Aorta (tissue), 5 donors: ENCODE results near the gene TYR. TPM values are rescaled to one million over a fixed set of nuclear protein-coding genes. Genes with fewer than 3 reads are reported as not detected.

ENCODE experiments used
- ATAC-seq: fragments of 200-7000 bp; cut with Tn5 transposase; one replicate; pipeline ENCODE4 v1.9.1; 2022; ENCODE audit warnings: moderate library complexity; ENCODE audit not compliant: low FRiP score
- DNase-seq, 2 donors: peaks; one replicate each; pipeline ENCODE4 v3.0.0-alpha.2; 2020
- H3K27ac ChIP-seq, 2 donors: one replicate each; pipeline ENCODE4 v1.5.1; 2013; ENCODE audit warnings: low read length in 2 of 2, mild to moderate bottlenecking in 2 of 2, moderate library complexity in 2 of 2, control low read depth in 1 of 2, inconsistent platforms in 1 of 2, low read depth in 1 of 2
- H3K27me3 ChIP-seq, 2 donors: one replicate each; pipeline ENCODE4 v1.6.1; 2013; ENCODE audit warnings: control low read depth in 1 of 2, low read length in 1 of 2, mild to moderate bottlenecking in 1 of 2, moderate library complexity in 1 of 2; ENCODE audit not compliant: insufficient read depth in 2 of 2, control insufficient read depth in 1 of 2
- H3K36me3 ChIP-seq, 2 donors: one replicate each; pipeline ENCODE4 v1.6.1; 2013; ENCODE audit warnings: control low read depth in 1 of 2, low read length in 1 of 2, mild to moderate bottlenecking in 1 of 2; ENCODE audit not compliant: insufficient read depth in 2 of 2, control insufficient read depth in 1 of 2
- H3K4me1 ChIP-seq, 2 donors: one replicate each; pipeline ENCODE4 v1.6.1; 2013; ENCODE audit warnings: low read length in 2 of 2, control low read depth in 1 of 2, mild to moderate bottlenecking in 1 of 2, moderate library complexity in 1 of 2; ENCODE audit not compliant: insufficient read depth in 2 of 2, control insufficient read depth in 1 of 2
- H3K4me3 ChIP-seq, 2 donors: one replicate each; pipeline ENCODE4 v1.5.1; 2013; ENCODE audit warnings: low read length in 2 of 2, control low read depth in 1 of 2, mild to moderate bottlenecking in 1 of 2
- H3K9me3 ChIP-seq: one replicate; pipeline ENCODE4 v1.6.1; 2013; ENCODE audit warnings: mild to moderate bottlenecking, low read length; ENCODE audit not compliant: control insufficient read depth
- WGBS, 2 donors: extraction: QIAGEN DNeasy Blood & Tissue Kit; methylation state at CpG; one replicate each; pipeline ENCODE4 v1.1.7; 2013; 5-methylcytosine and 5-hydroxymethylcytosine counted together
- intact Hi-C, 2 donors: fragments of 100-400 bp; cut with DNase I; formaldehyde crosslinking; loops; one replicate each; pipeline versions ENCODE4 v1.14.2 to v1.15.0; 2022
- long read RNA-seq, 2 donors: library from polyadenylated mRNA; unstranded; transcript quantifications; one replicate each; pipeline ENCODE4 v2.0.0, GENCODE V29; 2020 to 2021
- polyA plus RNA-seq, 2 donors: library from polyadenylated mRNA; stranded (reverse); fragments of 200-250 nt; gene quantifications; one replicate each; pipeline ENCODE4 v1.2.3, GENCODE V29; 2013
- total RNA-seq, 2 donors: library from RNA; stranded (reverse); fragmentation: NEBNext Ultra II Directional; extraction: Animal tissue kit (Norgen Biotek cat#: 25700); gene quantifications; one replicate each; pipeline ENCODE4 v1.2.1, GENCODE V29; 2021
- donor health status: healthy with polysubstance abuse.
- donor health status: Bipolar disorder and iron deficiency.
- donor health status: DM: no; HTN: no; CAD: no.
- donor health status: DM: no; HTN: no; CAD: no.
- donor health status: DM: yes; HTN: yes; CAD: no.

The TYR gene
- not detected for total RNA-seq
- polyA plus RNA-seq: not detected
- long read RNA-seq, donor 1, partial matches to known transcripts: 0 of 3 reads
- long read RNA-seq, donor 1, other reads (novel, unspliced or antisense): 3 of 3 reads
- long read RNA-seq, donor 2, partial matches to known transcripts: 0 of 7 reads
- long read RNA-seq, donor 2, other reads (novel, unspliced or antisense): 7 of 7 reads

- no peak for DNase-seq
- intact Hi-C loops: no loop called here
- no peaks in the 10 kb centered on the region for H3K36me3 ChIP-seq
- H3K27ac ChIP-seq: no peak within 1 kb of the TSS
- 88 to 91% methylated on average over 8 of the region's 8 CpGs for WGBS, 2 donors
- no peaks in the 10 kb centered on the region for H3K4me1 ChIP-seq
- no peak for ATAC-seq
- H3K9me3 ChIP-seq: no peaks in the 10 kb centered on the region
- H3K27me3 ChIP-seq: no peaks in the 10 kb centered on the region
- no peak within 1 kb of the TSS for H3K4me3 ChIP-seq
Observed at GRCh38 chr11:89177691-89178231, at the start of gene TYR. TYR (plus strand) TSS chr11:89177875; CDS start chr11:89177954, 79 bp downstream.

DNA sequence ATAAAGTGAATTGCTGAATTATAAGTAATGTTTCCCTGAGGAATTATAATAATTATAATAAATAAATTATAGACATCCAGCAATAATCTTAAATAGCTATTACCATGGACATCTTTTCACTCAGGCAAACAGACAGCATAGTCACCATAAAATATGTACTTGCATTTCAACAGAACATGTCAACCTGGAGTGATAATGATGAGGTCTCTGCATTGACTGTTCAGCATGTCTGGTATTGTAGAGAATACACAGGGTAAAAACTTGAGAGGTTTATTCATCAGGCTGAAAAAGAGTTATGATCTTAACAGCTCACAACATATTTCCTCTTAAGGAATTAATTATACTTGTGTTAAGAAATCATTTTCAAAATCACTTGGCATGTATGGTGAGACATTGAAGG, 41.1 kb upstream of the TYR start:
- H3K4me1 ChIP-seq: no peaks in the 10 kb centered on the region
- intact Hi-C loops: no loop called here
- H3K27me3 ChIP-seq: no peaks in the 10 kb centered on the region
- DNase-seq (no peak), ATAC-seq (no peak)
- no peaks in the 10 kb centered on the region for H3K36me3 ChIP-seq
- H3K27ac ChIP-seq: no peak overlapping the region
- H3K9me3 ChIP-seq: no peaks in the 10 kb centered on the region
- no peak overlapping the region for H3K4me3 ChIP-seq

DNA sequence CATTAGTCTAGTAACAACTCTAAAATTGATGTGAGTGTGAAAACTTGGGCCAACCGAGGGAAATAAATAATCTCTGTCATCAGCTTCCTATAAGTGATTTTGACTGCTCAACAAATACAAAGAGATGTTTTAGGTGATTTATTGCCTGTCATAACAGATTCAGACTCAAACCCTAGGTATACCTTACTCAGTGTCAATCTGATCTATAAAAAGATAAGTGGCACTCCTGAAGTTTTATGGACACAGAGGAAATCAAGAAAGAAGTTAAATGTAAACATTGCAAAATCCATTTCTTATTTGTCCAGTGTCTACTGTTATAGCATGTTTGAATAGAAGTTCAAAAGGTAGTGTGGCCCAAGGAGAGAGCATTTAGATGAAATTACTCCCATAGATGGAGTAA, 30.4 kb upstream of the TYR start:
- 26 to 45% methylated on average over 1 of the region's 1 CpG for WGBS, 2 donors
- DNase-seq: no peak
- no peak overlapping the region for H3K4me3 ChIP-seq
- no peaks in the 10 kb centered on the region for H3K36me3 ChIP-seq
- no peak for ATAC-seq
- intact Hi-C loops: no loop called here
- H3K4me1 ChIP-seq: no peaks in the 10 kb centered on the region
- H3K9me3 ChIP-seq: no peaks in the 10 kb centered on the region
- no peaks in the 10 kb centered on the region for H3K27me3 ChIP-seq
- H3K27ac ChIP-seq: no peak overlapping the region

- no peak overlapping the region for H3K27ac ChIP-seq
- intact Hi-C loops: no loop called here
- no peak for DNase-seq
- no peaks in the 10 kb centered on the region for H3K4me1 ChIP-seq
- H3K27me3 ChIP-seq: no peaks in the 10 kb centered on the region
- no peak for ATAC-seq
- H3K36me3 ChIP-seq: no peaks in the 10 kb centered on the region
- H3K9me3 ChIP-seq: no peaks in the 10 kb centered on the region
- 90 to 94% methylated on average over 4 of the region's 4 CpGs for WGBS, 2 donors
- H3K4me3 ChIP-seq: no peak overlapping the region
Observed at GRCh38 chr11:89159974-89160373, 17.7 kb upstream of the TYR start.

- WGBS, 2 donors: 89 to 91% methylated on average over 3 of the region's 3 CpGs
- no peaks in the 10 kb centered on the region for H3K27me3 ChIP-seq
- H3K9me3 ChIP-seq: no peaks in the 10 kb centered on the region
- no peaks in the 10 kb centered on the region for H3K4me1 ChIP-seq
- intact Hi-C loops: no loop called here
- no peak for ATAC-seq
- no peak overlapping the region for H3K4me3 ChIP-seq
- H3K36me3 ChIP-seq: no peaks in the 10 kb centered on the region
- no peak overlapping the region for H3K27ac ChIP-seq
- DNase-seq: no peak
Observed at GRCh38 chr11:89161949-89162348, 15.7 kb upstream of the TYR start.

DNA sequence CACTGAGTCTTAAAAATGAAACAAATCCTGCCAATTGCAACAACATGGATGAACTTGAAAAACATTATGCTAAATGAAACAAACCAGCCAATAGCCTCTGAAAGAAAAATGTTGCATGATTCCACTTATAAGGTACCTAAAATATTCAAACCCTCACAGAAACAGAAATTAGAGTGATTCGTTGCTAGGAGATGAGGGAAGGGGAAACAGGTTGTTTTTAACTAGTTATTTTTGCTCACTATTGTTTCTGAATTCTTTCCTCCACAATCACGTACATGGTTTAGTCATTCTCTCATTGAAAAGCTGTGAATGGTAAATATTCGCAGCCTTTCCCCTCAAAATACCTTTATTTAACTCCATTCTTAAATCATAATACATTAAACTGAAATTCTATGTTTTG, 14.0 kb upstream of the TYR start:
- ATAC-seq: no peak
- no peaks in the 10 kb centered on the region for H3K9me3 ChIP-seq
- 42 to 52% methylated on average over 3 of the region's 3 CpGs for WGBS, 2 donors

DNA sequence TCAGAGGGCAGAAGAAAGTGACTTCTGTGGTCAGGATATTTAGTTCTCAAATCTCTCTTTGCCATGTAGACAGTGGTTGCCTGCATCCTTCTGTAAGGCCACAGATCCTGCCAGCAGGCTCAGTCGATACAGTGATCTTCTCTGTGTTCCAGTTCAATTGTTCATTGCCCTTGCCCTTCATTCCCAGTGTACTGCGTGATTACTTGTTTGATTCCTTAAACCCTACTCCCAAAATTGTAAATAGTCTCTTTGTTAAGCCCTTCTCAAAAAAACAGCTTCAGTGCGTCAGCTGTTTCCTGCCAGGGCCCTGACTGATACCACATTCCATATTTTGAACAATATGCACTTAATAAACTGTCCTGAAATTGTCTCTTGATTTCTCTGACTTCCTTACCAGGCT, 9.3 kb upstream of the TYR start:
- no peak overlapping the region for H3K27ac ChIP-seq
- 83 to 87% methylated on average over 3 of the region's 3 CpGs for WGBS, 2 donors

More for the DNA sequence above, 14.0 kb upstream of the TYR start:
- Histone ChIP-seq H3K4me1 (no peaks in the 10 kb centered on the region), H3K27ac (no peak overlapping the region), H3K27me3 (peaks cover 0 to 1% of the 10 kb centered on the region in 2 donors), H3K36me3 (no peaks in the 10 kb centered on the region), H3K4me3 (no peak overlapping the region)
- intact Hi-C loops: no loop called here
- DNase-seq: no peak

GRCh38 chr11:89175796-89176195, 1.9 kb upstream of the TYR start:
- Histone ChIP-seq H3K36me3 (no peaks in the 10 kb centered on the region), H3K9me3 (no peaks in the 10 kb centered on the region), H3K27me3 (no peaks in the 10 kb centered on the region), H3K4me3 (no peak overlapping the region), H3K4me1 (no peaks in the 10 kb centered on the region), H3K27ac (no peak overlapping the region)
- ATAC-seq: no peak
- WGBS, 2 donors: 69 to 77% methylated on average over 2 of the region's 2 CpGs
- intact Hi-C loops: no loop called here
- no peak for DNase-seq

More for the DNA sequence above, 9.3 kb upstream of the TYR start:
- no peaks in the 10 kb centered on the region for H3K9me3 ChIP-seq
- no peaks in the 10 kb centered on the region for H3K36me3 ChIP-seq
- peaks cover 0 to 1% of the 10 kb centered on the region in 2 donors for H3K27me3 ChIP-seq
- DNase-seq (no peak), ATAC-seq (no peak)
- intact Hi-C loops: no loop called here
- no peak overlapping the region for H3K4me3 ChIP-seq
- H3K4me1 ChIP-seq: no peaks in the 10 kb centered on the region

GRCh38 chr11:89176938-89177337, 737 bp upstream of the TYR start:
- Histone ChIP-seq H3K27ac (no peak overlapping the region), H3K9me3 (no peaks in the 10 kb centered on the region), H3K27me3 (no peaks in the 10 kb centered on the region), H3K4me1 (no peaks in the 10 kb centered on the region), H3K36me3 (no peaks in the 10 kb centered on the region), H3K4me3 (no peak overlapping the region)
- 90 to 91% methylated on average over 2 of the region's 2 CpGs for WGBS, 2 donors
- intact Hi-C loops: no loop called here
- ATAC-seq: no peak
- DNase-seq: no peak
